MM.1S (cell line): ENCODE results near the gene NEGR1.

Experiments used
- DNase-seq: peaks from one replicate; pipeline ENCODE4 v3.0.0-alpha.2; 2015
- H2AFZ ChIP-seq: fragments of 300-600 bp; sonication (generic); 2 replicates; pipeline ENCODE4 v1.6.0; 2016; ENCODE audit warnings: antibody characterized with exemption, low read length
- H3F3A ChIP-seq: fragments of 300-600 bp; sonication (generic); 2 replicates; pipeline ENCODE4 v1.6.1; 2016; ENCODE audit warnings: mild to moderate bottlenecking, antibody characterized with exemption, low read length, moderate library complexity, mixed read lengths; ENCODE audit not compliant: insufficient read depth
- H3K27ac ChIP-seq: fragments of 300-600 bp; sonication (generic); 2 replicates; pipeline ENCODE4 v1.5.1; 2016; ENCODE audit warnings: mild to moderate bottlenecking, low read length
- H3K27me3 ChIP-seq: fragments of 300-600 bp; sonication (generic); replicated peaks from 2 replicates; pipeline ENCODE4 v1.6.0; 2016; ENCODE audit warnings: low read length; ENCODE audit not compliant: insufficient read depth
- H3K36me3 ChIP-seq: fragments of 300-600 bp; sonication (generic); replicated peaks from 2 replicates; pipeline ENCODE4 v1.6.1; 2016; ENCODE audit warnings: mild to moderate bottlenecking, low read length, mixed read lengths; ENCODE audit not compliant: insufficient read depth
- H3K4me1 ChIP-seq: fragments of 300-600 bp; sonication (generic); 2 replicates; pipeline ENCODE4 v1.6.1; 2016; ENCODE audit warnings: low read length, mixed read lengths
- H3K4me2 ChIP-seq: fragments of 300-600 bp; sonication (generic); 2 replicates; pipeline ENCODE4 v1.6.0; 2016; ENCODE audit warnings: low read depth, low read length
- H3K4me3 ChIP-seq: fragments of 300-600 bp; sonication (generic); 2 replicates; pipeline ENCODE4 v1.5.1; 2016; ENCODE audit warnings: low read length, mixed read lengths
- H3K79me2 ChIP-seq: fragments of 300-600 bp; sonication (generic); 2 replicates; pipeline ENCODE4 v1.6.1; 2016; ENCODE audit warnings: mixed run types, low read length, mixed read lengths
- H3K9ac ChIP-seq: fragments of 300-600 bp; sonication (generic); 2 replicates; pipeline ENCODE4 v1.6.1; 2016; ENCODE audit warnings: low read length, mixed read lengths
- H3K9me2 ChIP-seq: fragments of 300-600 bp; sonication (generic); replicated peaks from 2 replicates; pipeline ENCODE4 v1.6.1; 2016; ENCODE audit warnings: mild to moderate bottlenecking, low read length, mixed read lengths; ENCODE audit not compliant: insufficient read depth
- H3K9me3 ChIP-seq: fragments of 300-600 bp; sonication (generic); replicated peaks from 2 replicates; pipeline ENCODE4 v1.6.1; 2016; ENCODE audit warnings: mild to moderate bottlenecking, low read length, mixed read lengths; ENCODE audit not compliant: insufficient read depth
- H4K20me1 ChIP-seq: fragments of 300-600 bp; sonication (generic); 2 replicates; pipeline ENCODE4 v1.6.1; 2016; ENCODE audit warnings: mild to moderate bottlenecking, low read length, moderate library complexity, mixed read lengths; ENCODE audit not compliant: insufficient read depth
- EZH2 ChIP-seq: fragments of 300-600 bp; sonication (generic); optimal IDR thresholded peaks from 2 replicates; pipeline ENCODE3; 2017; ENCODE audit warnings: low read depth, mild to moderate bottlenecking, antibody characterized with exemption, low read length, mixed read lengths
- EZH2phosphoT487 ChIP-seq: fragments of 300-600 bp; sonication (generic); IDR thresholded peaks from 2 replicates; pipeline ENCODE4 v1.6.1; 2018; ENCODE audit warnings: antibody characterized with exemption, low read length
- TF ChIP-seq, protein P1 (sequence below): fragments of 300-600 bp; sonication (generic); IDR thresholded peaks from 2 replicates; pipeline ENCODE4 v1.5.1; 2016; ENCODE audit warnings: antibody characterized with exemption, low read length, mixed read lengths

Gene NEGR1

DNA sequence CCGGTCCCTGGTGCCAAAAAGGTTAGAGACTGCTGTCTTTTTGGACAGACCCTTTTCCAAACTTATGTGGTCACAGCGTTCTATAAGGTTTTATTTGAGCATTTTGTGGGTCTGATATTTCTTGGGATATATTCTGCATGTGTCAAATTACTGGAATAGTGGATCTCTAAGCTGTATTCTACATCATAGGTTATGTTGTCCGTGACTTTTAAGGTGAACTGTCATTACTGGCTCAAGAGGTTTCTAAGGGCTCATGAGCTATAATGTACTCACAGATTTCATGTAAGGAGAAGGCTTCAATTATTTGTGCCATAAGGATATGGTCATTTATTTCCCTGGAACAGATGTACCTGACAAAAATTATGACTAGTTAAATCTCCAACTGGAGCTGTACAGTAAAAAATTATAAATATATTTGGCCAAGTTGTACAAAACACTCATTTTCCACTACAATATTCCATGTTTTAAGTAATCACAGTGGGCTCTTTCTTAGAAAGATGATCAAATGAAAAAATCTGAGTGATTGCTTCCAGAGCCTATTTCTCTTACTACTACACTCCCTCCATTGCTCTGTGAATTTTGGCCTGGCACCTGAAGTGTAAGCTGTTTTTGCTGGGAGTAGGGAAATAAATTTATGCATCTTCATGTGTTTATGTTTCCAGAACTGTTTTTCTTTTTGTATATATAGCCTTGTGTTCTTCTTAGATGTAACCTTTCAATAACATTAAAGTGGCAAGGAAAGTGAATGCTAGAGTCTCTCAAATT, 663.4 kb downstream of the NEGR1 start:
- Histone ChIP-seq H3K4me1 (no peaks in the 10 kb centered on the region), H3K27me3 (no peaks in the 10 kb centered on the region), H3K4me2 (no peak overlapping the region), H3K4me3 (no peak overlapping the region), H3K9me2 (no peaks in the 10 kb centered on the region), H3K27ac (no peak overlapping the region), H3K9me3 (no peaks in the 10 kb centered on the region), H3K79me2 (no peaks in the 10 kb centered on the region), H3F3A (no peaks in the 10 kb centered on the region), H4K20me1 (no peaks in the 10 kb centered on the region), H2AFZ (no peak overlapping the region), H3K36me3 (no peaks in the 10 kb centered on the region), H3K9ac (no peak overlapping the region)
- no peak for TF ChIP-seq EZH2
- TF ChIP-seq, protein P1, sequence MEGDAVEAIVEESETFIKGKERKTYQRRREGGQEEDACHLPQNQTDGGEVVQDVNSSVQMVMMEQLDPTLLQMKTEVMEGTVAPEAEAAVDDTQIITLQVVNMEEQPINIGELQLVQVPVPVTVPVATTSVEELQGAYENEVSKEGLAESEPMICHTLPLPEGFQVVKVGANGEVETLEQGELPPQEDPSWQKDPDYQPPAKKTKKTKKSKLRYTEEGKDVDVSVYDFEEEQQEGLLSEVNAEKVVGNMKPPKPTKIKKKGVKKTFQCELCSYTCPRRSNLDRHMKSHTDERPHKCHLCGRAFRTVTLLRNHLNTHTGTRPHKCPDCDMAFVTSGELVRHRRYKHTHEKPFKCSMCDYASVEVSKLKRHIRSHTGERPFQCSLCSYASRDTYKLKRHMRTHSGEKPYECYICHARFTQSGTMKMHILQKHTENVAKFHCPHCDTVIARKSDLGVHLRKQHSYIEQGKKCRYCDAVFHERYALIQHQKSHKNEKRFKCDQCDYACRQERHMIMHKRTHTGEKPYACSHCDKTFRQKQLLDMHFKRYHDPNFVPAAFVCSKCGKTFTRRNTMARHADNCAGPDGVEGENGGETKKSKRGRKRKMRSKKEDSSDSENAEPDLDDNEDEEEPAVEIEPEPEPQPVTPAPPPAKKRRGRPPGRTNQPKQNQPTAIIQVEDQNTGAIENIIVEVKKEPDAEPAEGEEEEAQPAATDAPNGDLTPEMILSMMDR = no peak
- no peak for TF ChIP-seq EZH2phosphoT487
- no peak for DNase-seq

DNA sequence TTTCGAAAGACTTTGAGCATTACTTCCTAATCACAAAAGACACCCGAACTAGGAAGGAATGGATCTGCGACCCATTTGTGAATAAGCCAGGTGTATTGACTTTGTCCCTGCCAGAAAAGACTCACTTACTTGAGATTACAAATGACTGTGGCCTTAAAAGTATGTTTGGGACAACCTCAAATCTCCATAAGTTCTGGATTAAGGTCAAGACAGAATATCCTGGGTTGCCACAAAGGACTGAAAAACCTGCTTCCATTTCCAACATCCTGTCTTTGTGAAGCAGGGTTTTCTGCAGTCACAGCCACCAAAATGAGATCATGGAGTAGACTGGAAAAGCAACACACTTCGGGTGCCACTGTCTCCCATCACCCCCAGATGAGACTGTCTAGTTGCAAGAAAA, 664.1 kb downstream of the NEGR1 start:
- DNase-seq = no peak
- TF ChIP-seq EZH2 (no peak), EZH2phosphoT487 (no peak)
- TF ChIP-seq, protein P1 = no peak
- Histone ChIP-seq H3K79me2 (no peaks in the 10 kb centered on the region), H3K4me2 (no peak overlapping the region), H3K4me3 (no peak overlapping the region), H3K9ac (no peak overlapping the region), H3K9me2 (no peaks in the 10 kb centered on the region), H3K36me3 (no peaks in the 10 kb centered on the region), H3F3A (no peaks in the 10 kb centered on the region), H4K20me1 (no peaks in the 10 kb centered on the region), H2AFZ (no peak overlapping the region), H3K9me3 (no peaks in the 10 kb centered on the region), H3K27ac (no peak overlapping the region), H3K4me1 (no peaks in the 10 kb centered on the region), H3K27me3 (no peaks in the 10 kb centered on the region)

DNA sequence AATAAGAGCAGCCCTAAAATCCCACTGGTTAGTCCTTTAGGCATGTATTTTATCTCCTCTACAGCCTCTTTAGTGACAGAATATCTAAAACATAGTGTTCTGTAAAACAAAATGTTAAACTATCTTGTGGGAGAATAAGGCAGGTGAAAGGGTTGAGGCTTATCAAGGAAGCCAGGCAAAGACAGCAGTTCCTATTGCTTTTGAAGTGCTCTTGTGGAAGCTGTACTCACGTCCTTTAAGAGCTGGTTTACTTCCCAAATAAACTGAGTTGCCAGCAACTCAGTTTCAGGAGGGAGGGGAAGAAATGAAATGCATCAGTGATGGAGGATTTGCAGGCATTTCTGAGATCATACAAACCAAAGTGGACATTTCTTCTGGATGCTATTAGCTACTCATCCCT, 671.9 kb downstream of the NEGR1 start:
- no peak for TF ChIP-seq EZH2
- TF ChIP-seq, protein P1 = no peak
- TF ChIP-seq EZH2phosphoT487 = no peak

More for the DNA sequence above, 671.9 kb downstream of the NEGR1 start:
- no peak for DNase-seq
- Histone ChIP-seq H3K9ac (no peak overlapping the region), H3K4me3 (no peak overlapping the region), H3K79me2 (no peaks in the 10 kb centered on the region), H3K4me2 (no peak overlapping the region), H3F3A (no peaks in the 10 kb centered on the region), H3K9me3 (no peaks in the 10 kb centered on the region), H3K27ac (no peak overlapping the region), H3K27me3 (no peaks in the 10 kb centered on the region), H2AFZ (no peak overlapping the region), H3K4me1 (no peaks in the 10 kb centered on the region), H4K20me1 (no peaks in the 10 kb centered on the region), H3K36me3 (no peaks in the 10 kb centered on the region), H3K9me2 (no peaks in the 10 kb centered on the region)
